ENCODE results near the gene TOP3A.
A peak's percentile ranks its signal among the peaks of the same experiment; 100 is the strongest.

The TOP3A gene

GRCh38 chr17:18225121-18225641, 89.6 kb downstream of the TOP3A start, which contains the start of gene LLGL1:
LLGL1 (plus strand) TSS chr17:18225635; CDS start chr17:18225683, 48 bp downstream.
- intact Hi-C loops (cut with DNase I), result no loop called here
- peak; percentile 89 to 99 (median 97) for DNase-seq

- no peak for DNase-seq
- intact Hi-C loops (cut with DNase I), result loop anchor here (5.0 kb wide), 1 partner anchor 37 kb away; no protein-coding TSS in a partner anchor
These were observed 90.2 kb downstream of the TOP3A start for GRCh38 chr17:18224387-18225120.

GRCh38 chr17:18224053-18224386, 90.8 kb downstream of the TOP3A start:
- DNase-seq, result no peak
- intact Hi-C loops (cut with DNase I), result loop anchor here (5.0 kb wide), 1 partner anchor 37 kb away; no protein-coding TSS in a partner anchor

All from head of caudate nucleus (tissue), 42 donors.